Measurements from ENCODE around the gene ARFRP1. TPM values are rescaled to one million over a fixed set of nuclear protein-coding genes. Genes with fewer than 3 reads are reported as not detected.

Gene ARFRP1
- total and polyA plus RNA-seq, 2 of the 13 experiments (the other 11 are each of a cell fraction or from before 2014, with no cell fraction given) = 32.0 to 51.1 TPM

DNA sequence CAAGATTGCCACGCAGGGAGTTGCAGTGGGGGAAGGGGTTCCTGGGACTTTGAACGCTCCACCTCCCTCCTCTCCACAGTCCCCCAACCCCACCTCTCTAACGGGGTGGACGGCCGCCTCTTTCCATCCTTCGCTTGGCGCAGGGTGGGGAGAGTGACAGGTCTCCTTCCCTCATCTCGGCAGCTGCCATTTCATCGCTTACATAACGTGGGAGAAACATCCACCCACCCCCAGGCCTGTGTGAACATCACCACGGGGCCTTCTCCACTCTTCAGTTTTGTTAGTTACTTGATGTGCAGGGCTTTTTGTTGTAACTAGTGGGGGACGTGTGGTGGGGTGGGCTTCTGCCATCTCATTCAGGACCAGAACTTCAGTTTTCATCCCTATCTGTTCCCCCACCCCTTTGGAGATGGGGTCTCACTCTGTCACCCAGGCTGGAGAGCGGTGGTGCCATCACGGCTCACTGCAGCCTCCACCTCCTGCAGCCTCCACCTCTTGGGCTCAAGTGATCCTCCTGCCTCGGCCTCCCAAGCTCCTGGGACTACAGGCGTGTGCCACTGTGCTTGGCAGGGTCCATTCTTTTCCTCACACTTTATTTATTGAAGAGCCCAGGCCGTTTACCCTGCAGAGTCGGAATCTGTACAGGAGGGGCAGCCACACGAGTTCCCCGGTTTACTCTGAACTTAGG, 32.0 kb downstream of the ARFRP1 start:
- ATAC-seq (no peak), FAIRE-seq (no peak), DNase-seq (ENCODE audit: low spot score) (no peak)
- no peak overlapping the region for H3K27ac ChIP-seq (ENCODE audit: extremely low read length, insufficient read depth, low read length)
- H4K20me1 ChIP-seq (ENCODE audit: insufficient read depth, low read length) = no peaks in the 10 kb centered on the region
- intact Hi-C loops (cut with micrococcal nuclease; ENCODE audit: unreplicated experiment) (no loop called here), in situ Hi-C loops (cut with HindIII; ENCODE audit: extremely low pct_ligation_motif_present, low pct_unique_long_range_greater_than_20kb) (no loop called here)
- H3K79me2 ChIP-seq (ENCODE audit: insufficient read depth, low read length) = no peaks in the 10 kb centered on the region
- no peak overlapping the region for H3K4me2 ChIP-seq (ENCODE audit: low read depth, low read length)
- H3K4me1 ChIP-seq (ENCODE audit: insufficient read depth, low read length) = no peaks in the 10 kb centered on the region
- no peak for TF ChIP-seq ZNF367 (CRISPR knock-in tag; IDR thresholded peaks at IDR 0.05; ENCODE audit: borderline replicate concordance)
- TF ChIP-seq, protein P1, sequence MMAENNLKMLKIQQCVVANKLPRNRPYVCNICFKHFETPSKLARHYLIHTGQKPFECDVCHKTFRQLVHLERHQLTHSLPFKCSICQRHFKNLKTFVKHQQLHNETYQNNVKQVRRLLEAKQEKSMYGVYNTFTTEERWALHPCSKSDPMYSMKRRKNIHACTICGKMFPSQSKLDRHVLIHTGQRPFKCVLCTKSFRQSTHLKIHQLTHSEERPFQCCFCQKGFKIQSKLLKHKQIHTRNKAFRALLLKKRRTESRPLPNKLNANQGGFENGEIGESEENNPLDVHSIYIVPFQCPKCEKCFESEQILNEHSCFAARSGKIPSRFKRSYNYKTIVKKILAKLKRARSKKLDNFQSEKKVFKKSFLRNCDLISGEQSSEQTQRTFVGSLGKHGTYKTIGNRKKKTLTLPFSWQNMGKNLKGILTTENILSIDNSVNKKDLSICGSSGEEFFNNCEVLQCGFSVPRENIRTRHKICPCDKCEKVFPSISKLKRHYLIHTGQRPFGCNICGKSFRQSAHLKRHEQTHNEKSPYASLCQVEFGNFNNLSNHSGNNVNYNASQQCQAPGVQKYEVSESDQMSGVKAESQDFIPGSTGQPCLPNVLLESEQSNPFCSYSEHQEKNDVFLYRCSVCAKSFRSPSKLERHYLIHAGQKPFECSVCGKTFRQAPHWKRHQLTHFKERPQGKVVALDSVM (CRISPR knock-in tag; IDR thresholded peaks at IDR 0.05) = peak; percentile 90
- H2AFZ ChIP-seq (ENCODE audit: low read length) = no peak overlapping the region
- ChIA-PET CTCF (ENCODE audit: low intra/inter-chr PET ratio, low total read pairs) (no interaction called here), POLR2A (no interaction called here)
- no peak overlapping the region for H3K9ac ChIP-seq (ENCODE audit: insufficient read depth, low read depth, low read length)
- H3K9me3 ChIP-seq (ENCODE audit: low read length) = no peaks in the 10 kb centered on the region
- WGBS (ENCODE audit: low lambda C conversion rate) = 95% methylated on average over 20 of the region's 20 CpGs
- no peaks in the 10 kb centered on the region for H3K27me3 ChIP-seq (ENCODE audit: control insufficient read depth in 1 of 2, insufficient read depth in 2 of 2, low read length in 2 of 2)
- peaks cover 20 to 35% of the 10 kb centered on the region in 2 experiments for H3K36me3 ChIP-seq (replicated peaks in 1 of 2; ENCODE audit: control insufficient read depth in 1 of 2, insufficient read depth in 2 of 2, low read length in 2 of 2)
- no peak overlapping the region for H3K4me3 ChIP-seq (replicated peaks in 1 of 3; ENCODE audit: insufficient read depth in 1 of 3, low read depth in 2 of 3, low read length in 3 of 3)
- no TSS peak for BruUV-seq (replicated peaks)

DNA sequence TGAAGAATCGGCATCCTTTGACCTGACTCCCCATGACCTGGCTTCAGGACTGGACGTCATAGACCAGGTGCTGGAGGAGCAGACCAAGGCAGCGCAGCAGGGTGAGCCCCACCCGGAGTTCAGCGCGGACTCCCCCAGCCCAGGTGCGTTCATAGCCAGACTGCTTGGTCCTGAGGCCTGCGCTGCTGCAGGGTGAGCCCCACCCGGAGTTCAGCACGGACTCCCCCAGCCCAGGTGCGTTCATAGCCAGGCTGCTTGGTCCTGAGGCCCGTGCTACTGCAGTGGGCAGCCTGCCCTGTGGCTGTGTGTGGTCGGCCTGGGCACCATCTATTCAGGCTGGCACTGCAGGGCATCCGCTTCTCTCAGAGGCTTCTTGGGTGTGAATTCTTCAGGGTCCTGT, 33.8 kb downstream of the ARFRP1 start:
- no peaks in the 10 kb centered on the region for H3K9me3 ChIP-seq (ENCODE audit: low read length)
- in situ Hi-C loops (cut with HindIII; ENCODE audit: extremely low pct_ligation_motif_present, low pct_unique_long_range_greater_than_20kb) = no loop called here
- H3K9ac ChIP-seq (ENCODE audit: insufficient read depth, low read depth, low read length) = no peak overlapping the region
- 95% methylated on average over 11 of the region's 14 CpGs for WGBS (ENCODE audit: low lambda C conversion rate)
- ChIA-PET CTCF (ENCODE audit: low intra/inter-chr PET ratio, low total read pairs) (no interaction called here), POLR2A (no interaction called here)
- no peak overlapping the region for H3K4me2 ChIP-seq (ENCODE audit: low read depth, low read length)
- H4K20me1 ChIP-seq (ENCODE audit: insufficient read depth, low read length) = no peaks in the 10 kb centered on the region
- H3K4me3 ChIP-seq (replicated peaks in 1 of 3; ENCODE audit: insufficient read depth in 1 of 3, low read depth in 2 of 3, low read length in 3 of 3) = no peak overlapping the region
- FAIRE-seq (no peak), ATAC-seq (no peak), DNase-seq (ENCODE audit: low spot score) (no peak)
- TF ChIP-seq, protein P2, sequence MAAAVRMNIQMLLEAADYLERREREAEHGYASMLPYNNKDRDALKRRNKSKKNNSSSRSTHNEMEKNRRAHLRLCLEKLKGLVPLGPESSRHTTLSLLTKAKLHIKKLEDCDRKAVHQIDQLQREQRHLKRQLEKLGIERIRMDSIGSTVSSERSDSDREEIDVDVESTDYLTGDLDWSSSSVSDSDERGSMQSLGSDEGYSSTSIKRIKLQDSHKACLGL (CRISPR knock-in tag; IDR thresholded peaks at IDR 0.05) = no peak
- TF ChIP-seq HNF4G (IDR thresholded peaks at IDR 0.05; ENCODE audit: borderline replicate concordance, low read depth, low read length) (no peak), HNF4G (CRISPR knock-in tag; IDR thresholded peaks at IDR 0.05; ENCODE audit: borderline replicate concordance, low read depth) (no peak)
- no peaks in the 10 kb centered on the region for H3K27me3 ChIP-seq (ENCODE audit: control insufficient read depth in 1 of 2, insufficient read depth in 2 of 2, low read length in 2 of 2)
- H3K27ac ChIP-seq (ENCODE audit: extremely low read length, insufficient read depth, low read length) = no peak overlapping the region
- H2AFZ ChIP-seq (ENCODE audit: low read length) = no peak overlapping the region
- no peaks in the 10 kb centered on the region for H3K4me1 ChIP-seq (ENCODE audit: insufficient read depth, low read length)
- H3K36me3 ChIP-seq (replicated peaks in 1 of 2; ENCODE audit: control insufficient read depth in 1 of 2, insufficient read depth in 2 of 2, low read length in 2 of 2) = peaks cover 19 to 39% of the 10 kb centered on the region in 2 experiments
- intact Hi-C loops (cut with micrococcal nuclease; ENCODE audit: unreplicated experiment) = no loop called here
- H3K79me2 ChIP-seq (ENCODE audit: insufficient read depth, low read length) = no peaks in the 10 kb centered on the region
- no TSS peak for BruUV-seq (replicated peaks)
